ENCODE data around the gene CABLES1.

The CABLES1 gene

DNA sequence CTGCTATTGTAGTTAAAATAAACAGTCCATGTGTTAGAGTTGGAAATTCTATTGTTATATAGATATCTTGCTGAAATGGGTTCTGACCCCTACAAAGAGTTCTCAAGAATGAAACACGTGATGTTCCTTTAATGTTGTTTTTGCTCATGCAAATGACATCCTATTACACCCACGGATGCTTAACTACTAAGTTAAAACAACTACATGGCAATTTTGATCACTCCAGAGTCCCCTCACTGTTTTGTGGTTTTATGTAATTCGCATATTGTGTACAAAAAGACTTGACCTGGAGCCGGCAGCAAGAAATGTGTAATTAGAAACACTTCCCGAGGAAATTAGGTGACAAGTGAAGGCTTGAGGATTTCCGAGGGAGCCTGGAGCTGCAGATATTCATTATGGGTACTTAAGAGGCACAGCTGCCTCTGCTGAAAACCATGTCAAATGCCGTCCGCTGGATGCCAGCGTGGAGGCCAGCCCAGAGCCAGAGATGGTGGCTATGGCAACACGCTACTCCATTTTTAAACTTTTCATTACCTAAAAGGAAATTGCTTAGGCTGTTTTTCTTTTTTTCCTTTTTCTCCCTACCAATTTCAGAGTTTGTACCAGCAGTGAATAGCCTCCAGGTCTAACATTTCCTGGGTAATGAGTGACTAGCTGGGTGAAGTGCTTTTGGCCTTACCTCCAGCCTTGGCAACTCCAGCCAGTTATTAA lies 21.0 kb upstream of the CABLES1 start:
- DNase-seq = no peak

DNA sequence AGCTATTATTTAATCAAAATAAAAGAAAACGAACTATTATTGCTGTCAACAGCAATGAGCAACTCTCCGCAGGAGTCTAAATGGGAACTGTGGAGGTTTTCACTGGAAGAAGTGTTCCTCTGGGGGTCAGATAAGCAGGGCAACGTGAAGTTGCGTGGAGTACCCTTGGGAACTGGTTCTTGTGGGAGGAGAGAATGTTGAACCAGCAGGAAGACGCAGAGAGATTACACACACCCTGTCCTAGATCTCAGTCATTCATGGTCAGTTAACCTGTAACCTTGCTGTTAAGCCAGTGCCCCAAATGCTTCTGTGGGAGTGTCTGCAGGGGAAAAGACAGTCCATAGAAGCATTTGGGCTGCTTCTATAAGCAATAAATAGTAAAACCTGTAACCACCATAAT lies 20.4 kb upstream of the CABLES1 start:
- no peak for DNase-seq

DNA sequence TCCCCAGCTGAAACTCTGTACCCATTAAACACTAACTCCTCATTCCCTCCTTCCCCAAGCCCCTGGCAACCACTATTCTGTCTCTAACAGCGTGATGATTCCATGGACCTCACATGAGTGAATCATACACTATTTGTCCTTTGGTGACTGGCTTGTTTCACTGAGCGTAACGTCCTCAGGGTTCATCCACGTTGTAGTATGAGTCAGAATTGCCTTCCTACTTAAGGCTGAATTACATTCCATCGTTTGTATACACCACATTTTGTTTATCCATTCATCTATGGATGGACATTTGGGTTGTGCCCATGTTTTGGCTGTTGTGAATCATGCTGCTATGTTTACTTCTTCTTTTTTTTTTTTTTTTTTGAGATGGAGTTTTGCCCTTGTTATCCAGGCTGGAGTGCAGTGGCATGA lies 19.6 kb upstream of the CABLES1 start:
- DNase-seq = no peak

DNA sequence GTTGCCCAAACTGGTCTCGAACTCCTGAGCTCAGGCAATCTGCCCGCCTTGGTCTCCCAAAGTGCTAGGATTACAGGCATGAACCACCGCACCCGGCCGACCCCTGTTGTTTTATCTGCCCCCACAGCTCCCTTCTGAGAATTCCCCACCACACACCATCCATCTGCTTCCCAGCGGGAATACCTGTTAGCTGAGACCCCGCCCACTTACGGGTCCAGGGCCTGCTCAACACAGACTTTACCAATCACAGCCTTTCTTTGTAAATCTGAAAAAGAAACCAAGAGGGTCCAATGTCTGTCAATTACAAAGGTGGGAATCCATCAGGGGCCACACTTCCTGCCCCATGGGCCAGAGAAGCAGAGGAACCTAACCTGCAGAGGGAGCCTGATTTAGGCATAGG lies 14.2 kb upstream of the CABLES1 start:
- DNase-seq = no peak

DNA sequence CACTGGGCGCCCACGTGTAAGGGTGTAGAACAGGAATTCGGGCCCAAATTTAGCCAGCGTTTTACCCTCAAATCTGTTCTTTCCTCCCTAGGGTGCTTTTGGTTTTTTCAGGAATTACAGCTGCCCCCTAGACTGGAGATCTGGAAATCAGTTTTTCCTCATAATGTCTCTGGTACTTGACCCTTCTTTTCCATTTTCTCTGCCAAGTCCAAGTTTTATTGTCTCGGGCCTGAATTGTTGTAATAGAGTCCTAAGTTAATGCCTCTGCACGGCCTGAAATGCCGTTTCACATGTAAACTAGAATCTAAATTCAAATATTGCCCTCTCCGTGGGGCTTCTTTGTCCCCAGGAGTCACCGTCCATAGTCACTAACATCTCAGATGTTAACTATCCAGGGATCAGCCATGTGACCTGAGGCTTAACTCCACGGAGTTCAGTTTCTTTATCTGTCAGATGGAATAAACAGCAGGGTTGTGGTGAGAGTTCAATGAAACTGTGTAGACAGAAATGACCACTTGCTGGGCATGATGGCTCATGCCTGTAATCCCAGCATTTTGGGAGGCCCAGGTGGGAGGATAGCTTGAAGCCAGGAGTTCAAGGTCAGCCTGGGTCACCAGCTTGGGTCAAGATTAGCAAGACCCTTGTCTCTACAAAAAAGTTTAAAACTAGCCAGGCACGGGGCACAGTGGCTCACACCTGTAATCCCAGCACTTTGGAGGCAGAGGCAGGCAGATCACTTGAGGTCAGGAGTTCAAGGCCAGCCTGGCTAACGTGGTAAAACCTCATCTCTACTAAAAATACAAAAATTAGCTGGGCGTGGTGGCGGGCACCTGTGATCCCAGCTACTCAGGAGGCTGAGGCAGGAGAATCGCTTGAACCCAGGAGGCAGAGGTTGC lies 12.7 kb upstream of the CABLES1 start:
- no peak for DNase-seq

DNA sequence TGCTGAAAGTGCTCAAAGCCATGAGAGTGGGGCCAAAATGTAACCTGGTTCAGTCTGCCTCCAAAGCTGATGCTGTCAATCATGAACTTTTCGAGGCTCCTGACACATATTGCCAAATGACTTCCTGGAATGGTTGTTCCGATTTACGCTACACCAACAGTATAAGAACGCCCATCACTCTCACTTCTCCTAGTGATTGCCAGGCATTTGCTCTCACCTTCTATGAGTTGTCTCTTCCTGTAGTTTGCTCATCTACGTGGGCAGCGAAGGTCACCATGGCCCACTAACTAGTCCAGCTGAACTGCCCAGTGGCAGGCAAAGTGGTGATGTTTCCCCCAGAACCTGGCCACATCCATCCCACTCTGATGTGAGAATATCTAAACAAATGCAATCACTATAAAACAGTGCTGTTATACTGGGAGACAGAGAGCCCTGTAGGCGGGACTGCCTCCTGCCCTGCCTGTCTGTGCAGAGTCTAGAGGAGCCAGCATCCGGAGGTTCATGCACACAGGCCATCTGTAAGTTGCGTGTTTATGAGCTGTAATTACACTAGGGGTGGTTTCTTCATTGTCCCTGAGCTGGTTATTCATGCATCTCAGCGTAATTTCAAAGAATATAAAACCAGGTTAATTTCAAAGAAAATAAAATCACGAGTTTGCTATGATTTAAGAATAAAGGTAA lies 8.8 kb upstream of the CABLES1 start:
- DNase-seq = peak in 1 of 2 experiments; percentile 11

DNA sequence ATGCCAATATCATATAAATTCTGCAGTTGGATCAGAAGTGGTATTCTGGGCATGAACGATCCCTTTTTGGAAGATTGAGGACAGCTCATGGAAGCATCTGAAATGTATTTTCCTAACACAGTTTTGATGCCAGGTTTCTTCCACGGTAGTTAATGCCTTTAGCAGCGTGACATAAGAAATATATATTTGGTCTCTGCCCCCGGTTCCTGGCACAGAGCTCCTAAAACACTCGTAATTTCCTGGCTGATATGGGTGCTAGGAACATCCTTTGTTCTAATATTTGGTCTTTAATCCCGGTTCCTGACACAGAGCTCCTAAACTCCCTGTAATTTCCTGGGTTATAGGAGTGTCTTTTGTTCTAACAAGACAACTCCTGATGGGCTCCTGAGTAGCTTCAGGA lies 8.2 kb upstream of the CABLES1 start:
- DNase-seq = no peak

DNA sequence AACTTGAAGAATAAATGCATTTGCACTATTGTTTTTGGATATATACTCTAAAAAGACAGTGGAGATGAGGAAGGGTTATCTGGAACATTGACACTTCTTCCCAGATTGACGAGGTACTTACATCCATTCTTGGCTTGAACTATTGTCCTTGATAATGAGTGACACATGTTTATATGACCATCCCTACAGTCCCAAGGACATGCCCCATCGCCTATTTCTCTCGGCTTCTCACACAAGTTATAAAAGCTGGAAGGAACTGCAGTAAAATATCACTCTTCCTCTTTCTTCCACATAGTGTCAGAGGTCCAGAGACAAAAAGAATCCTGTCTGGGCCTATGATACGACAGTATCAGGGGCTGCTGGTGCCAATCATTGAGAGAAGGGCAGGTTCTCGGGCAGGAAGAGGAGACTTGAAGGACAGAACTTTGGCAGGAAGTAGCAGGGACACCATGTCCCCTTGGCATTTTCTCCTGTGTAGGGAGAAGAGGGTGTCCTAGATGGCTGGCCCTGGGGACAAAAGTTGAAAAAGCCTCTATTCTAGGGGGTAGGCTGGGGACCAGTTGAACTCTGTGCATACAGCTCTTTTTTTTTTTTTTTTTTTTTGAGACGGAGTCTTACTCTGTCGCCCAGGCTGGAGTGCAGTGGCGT lies 5.8 kb upstream of the CABLES1 start:
- no peak for DNase-seq

DNA sequence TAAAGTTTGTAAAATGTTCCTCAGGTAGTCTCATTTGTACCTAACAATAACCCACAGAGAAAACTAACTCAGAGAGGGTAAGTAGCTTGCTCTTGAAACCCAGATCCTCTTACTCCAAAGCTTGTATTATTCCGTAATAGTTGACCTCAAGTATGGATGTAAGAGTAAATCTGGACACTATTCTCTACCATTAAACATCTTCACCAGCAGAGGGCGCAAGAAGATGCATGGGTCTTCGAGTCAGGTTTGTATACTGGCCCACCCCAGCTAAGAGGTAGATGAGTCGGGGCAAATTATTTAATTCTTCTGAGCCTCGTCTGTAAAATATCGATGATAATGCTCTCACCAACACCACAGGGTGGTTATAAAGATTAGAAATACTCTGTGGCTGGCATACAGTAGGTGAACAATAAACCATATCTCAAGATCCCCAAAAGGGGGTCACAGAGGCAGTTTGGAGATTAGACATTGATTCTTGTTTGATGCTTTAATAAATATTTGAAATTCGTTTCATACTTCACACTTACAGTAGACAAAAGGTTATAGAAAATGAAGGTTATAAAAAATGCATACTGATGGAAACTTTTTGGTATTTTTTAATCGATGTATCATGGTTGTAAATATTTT lies 3.5 kb upstream of the CABLES1 start:
- DNase-seq = peak; percentile 52 to 61

DNA sequence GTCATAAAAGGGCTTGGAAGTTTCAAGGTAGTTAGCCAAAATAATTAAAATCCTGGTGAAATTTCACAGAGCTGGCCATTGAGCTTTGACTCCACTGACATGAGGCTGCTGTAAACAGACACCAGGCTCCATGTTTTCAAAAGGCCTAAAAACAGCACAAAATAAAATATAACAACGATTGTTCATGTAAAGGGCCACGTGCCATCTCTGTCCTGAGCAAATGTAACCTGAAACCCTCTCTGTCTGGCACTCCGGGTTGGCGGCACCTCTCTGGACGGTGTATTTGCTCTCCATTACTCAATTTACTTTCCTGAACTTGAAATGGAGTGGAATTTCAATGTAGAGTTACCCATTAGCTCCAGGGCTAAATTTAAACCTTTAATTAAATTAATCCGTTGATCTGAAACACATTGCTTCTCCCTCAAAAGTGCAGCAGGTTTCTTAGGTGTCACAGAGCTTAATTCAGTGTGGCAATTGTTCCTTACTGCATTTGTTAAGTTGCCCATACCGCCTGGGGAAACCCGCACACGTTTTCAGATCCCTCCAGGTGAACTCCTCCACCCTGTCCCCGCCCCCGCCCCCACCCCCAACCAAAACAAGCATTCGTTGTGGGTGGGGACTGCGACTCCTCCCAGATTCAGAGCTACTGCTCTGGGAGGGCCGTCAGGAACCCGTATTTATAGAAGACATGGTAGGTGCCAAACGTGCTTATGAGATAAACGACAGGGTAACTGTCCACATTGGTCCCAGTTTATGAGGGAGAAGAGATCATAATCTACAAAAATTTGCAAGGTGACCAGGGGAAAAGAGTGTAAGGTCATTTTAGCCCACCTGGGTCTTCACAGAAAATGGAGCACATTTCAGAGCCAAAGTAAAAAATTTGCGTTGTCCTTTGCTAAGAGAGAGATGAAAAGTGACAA lies 1.2 kb upstream of the CABLES1 start:
- peak; percentile 79 for DNase-seq

DNA sequence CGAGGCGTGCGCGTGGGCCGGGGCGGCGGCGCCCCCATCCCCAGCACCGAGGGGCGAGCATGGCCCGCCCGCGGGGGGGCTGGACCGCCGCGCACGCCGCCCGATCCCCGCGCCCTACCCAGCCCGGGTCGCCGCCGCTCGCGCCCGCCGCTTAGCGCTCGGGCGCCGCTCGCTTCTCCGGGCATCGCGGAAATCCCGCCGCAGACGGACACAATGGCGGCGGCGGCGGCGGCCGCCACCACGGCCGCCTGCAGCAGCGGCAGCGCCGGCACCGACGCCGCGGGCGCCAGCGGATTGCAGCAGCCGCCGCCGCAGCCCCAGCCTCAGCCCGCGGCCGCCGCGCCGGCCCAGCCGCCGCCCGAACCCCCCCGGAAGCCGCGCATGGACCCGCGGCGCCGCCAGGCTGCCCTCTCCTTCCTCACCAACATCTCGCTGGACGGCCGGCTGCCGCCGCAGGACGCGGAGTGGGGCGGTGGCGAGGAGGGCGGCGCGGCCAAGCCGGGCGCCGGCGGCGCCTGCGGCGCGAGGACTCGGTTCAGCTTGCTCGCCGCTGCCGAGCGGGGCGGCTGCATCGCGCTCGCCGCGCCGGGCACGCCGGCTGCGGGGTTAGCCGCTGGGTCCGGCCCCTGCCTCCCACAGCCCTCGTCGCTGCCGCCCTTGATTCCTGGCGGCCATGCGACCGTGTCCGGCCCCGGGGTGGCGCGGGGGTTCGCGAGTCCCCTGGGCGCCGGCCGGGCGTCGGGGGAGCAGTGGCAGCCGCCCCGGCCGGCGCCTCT lies 453 bp downstream of the CABLES1 start:
- peak in 1 of 2 experiments; percentile 9 for DNase-seq

DNA sequence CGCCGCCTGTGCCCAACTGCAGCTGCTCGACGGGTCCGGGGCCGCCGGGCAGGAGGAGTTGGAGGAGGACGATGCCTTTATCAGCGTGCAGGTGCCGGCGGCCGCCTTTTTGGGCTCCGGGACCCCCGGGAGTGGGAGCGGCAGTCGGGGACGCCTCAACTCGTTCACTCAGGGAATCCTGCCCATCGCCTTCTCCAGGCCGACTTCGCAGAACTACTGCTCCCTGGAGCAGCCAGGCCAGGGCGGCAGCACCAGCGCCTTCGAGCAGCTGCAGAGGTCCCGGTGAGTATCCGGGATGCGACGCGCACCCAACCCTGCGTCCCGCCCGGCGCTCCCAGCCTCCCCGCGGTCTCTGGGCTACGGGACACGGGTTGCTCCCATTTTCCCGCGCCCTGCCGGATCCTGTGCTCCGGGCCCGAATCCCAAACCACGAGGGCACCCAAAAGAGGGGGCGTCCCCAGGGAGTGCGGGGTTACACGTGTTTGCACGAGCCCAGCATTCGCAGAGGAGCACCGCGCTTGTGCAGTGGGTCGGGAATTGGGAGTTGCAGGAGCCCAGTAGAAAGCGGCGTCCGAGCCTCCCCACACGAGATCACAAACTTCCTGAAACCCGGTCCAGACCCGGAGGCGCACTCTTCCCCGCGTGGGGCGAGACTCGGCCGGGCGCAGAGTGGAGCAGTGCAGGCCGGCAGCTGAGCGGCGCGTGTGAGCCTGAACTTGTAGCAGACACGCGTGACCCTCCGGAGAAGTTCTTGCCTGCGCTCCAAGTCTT lies 1.2 kb downstream of the CABLES1 start:
- DNase-seq = no peak

DNA sequence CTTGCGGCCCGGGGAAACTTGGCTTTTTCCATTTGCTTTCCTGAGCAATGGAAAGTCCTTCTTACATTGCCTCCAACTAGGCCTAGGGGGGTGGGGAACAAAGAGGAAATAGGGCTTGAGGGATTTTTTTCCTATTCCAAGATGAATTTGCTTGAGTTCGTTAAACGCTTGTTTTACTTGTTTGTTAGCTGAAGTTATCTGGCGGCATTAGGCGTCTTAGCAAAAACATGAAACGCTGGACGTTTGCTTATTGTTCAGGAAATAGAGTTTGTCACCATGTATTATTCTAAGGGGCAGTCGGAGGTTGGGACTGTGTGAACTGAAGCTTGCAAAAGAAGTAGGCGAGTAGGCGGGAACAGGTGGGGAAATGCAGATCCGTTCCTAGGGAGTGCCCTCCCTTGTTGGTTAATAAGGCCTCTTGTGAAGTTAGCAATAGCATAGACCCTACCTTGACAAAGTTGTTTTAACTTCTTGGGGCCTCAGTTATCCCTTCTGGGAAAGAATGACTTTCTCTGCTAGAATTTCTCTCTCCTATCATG lies 1.9 kb downstream of the CABLES1 start:
- DNase-seq = no peak

DNA sequence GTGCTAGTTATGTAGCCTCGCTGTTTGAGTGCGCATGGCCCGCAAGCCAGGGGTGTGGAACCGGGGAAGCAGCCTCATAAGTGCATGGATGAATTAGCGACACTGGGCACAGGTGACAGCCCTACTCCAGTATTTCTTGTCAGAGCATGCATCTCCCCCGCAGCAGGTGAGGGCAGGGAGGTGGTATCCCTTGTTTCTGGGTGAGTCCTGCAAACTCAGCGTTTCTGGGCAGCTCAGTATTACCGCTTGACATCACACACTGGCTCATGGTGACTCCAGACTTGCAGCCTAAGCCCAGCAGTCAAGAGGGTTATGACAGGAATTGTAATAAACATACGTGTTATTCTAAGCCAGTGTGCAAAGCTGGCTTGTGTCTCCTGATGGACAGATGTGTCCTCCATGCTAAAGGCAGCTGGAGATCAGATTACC lies 2.5 kb downstream of the CABLES1 start:
- DNase-seq = peak; percentile 48 to 51

DNA sequence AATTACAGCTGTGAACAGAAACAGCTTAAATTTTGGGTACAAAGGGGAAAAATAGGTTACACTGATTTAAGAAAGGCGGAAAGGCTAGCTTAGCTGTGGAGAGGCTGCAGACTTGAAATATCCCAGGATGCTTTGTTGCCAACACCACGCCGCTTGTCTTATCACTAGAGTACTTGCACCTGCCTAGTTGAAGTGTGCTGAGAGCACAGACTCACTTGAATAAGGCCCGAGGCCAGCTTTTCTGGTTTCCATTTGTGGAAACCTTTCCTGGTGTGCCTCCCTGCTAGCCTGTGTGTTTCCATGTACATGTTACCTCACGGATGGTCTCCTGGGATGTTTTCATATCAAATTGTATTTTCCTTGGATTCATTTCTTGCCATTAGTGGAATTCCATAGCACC lies 3.2 kb downstream of the CABLES1 start:
- peak; percentile 41 to 56 for DNase-seq

DNA sequence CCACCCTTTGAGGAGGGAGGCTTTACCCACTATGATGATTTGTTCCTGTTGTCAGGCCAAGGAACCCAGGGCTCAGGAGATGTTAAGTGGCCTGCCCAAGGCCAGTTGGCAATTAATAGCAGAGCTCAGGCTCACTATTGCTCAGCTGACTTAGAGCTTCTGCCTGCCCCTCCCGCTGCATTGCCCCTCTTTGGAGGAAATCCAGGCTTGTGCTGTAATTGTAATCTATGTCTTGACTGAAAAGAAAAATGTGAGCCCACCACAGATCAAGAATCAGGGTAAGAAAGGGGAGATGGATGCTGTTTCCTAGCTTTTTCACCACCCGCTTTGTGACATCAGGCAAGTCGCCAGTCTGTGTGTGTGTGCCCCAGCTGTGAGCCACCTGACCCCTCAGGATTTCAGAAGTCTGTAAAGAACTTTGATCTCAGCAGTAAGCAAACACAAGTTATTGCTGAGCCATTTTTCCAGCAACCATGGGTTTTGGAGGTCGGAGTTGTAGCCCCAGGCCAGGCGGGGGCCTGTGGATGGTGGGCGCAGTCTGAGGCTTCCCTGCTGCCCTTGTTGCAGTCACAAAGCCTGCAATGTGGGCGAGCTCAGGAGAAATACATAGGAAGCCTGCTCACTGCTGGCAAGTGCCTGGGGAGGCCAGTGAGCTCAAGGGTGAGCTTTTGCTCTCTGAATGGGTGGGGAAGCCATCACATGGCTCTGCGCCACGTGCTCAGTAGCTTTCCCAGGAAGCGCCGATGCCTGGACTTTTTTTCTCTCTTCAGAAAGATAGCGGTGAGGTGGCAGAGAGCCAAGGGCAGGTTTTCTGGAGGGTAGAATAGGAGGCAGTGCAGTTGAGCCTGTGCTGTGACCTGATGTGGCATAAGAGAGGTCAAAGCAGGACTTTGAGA lies 6.1 kb downstream of the CABLES1 start:
- peak in 1 of 2 experiments; percentile 7 for DNase-seq

DNA sequence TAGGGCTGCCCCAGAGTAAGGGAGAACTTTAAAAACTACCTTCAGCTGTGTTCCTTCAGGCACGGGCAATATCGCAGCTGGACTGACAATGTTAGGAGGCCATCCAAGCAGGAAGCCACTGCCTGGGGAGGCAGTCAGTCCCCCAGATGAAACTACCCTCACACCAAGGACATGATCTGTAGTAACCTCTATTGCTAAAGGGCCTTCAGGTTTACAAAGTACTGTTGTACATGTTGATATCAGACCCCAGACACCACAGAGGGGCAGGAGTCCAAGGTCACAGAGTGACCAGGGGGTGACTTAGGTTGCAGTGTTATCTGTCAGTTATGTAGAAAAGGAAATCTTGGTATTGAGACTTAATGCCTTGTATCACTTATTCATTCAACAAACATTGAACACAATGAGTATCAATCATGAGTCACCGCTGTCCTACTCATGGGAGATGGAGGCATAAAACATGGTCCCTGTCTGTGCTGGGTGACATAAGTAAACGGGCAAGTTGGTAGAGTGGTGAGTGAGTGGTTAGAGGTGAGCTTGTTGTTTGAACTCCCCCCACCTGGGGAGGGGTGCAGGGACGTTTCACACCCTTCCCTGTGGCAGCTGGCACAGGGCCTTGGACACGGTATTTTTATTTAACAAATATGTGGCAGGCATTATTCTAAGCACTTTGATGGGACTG lies 7.1 kb downstream of the CABLES1 start:
- no peak for DNase-seq

All from SHP77 (cell line).